ENCODE measurements around the gene RPS15.

DNA sequence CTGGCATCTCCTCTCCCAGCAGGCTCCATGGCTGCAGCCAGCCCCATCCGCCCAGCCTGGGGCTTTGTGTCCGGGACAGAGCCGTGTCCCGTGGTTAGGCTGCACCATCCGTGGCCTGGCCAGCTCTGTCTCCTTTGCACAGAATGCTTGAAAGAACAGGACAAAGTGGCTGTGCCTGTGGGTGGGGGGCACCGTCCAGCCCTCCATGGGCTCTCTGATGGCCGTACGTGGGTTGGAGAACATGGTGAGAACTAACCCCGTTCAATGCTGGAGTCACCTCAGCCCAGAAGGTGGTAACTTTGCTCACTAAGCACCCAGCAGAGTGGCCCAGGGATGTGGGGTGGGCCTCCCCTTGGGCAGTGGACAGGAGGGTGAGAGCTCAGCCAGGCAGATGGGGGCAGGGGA, 2.8 kb downstream of the RPS15 start:
- TF ChIP-seq, protein P1, sequence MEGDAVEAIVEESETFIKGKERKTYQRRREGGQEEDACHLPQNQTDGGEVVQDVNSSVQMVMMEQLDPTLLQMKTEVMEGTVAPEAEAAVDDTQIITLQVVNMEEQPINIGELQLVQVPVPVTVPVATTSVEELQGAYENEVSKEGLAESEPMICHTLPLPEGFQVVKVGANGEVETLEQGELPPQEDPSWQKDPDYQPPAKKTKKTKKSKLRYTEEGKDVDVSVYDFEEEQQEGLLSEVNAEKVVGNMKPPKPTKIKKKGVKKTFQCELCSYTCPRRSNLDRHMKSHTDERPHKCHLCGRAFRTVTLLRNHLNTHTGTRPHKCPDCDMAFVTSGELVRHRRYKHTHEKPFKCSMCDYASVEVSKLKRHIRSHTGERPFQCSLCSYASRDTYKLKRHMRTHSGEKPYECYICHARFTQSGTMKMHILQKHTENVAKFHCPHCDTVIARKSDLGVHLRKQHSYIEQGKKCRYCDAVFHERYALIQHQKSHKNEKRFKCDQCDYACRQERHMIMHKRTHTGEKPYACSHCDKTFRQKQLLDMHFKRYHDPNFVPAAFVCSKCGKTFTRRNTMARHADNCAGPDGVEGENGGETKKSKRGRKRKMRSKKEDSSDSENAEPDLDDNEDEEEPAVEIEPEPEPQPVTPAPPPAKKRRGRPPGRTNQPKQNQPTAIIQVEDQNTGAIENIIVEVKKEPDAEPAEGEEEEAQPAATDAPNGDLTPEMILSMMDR (optimal IDR thresholded peaks at IDR 0.05 in 1 of 3, IDR thresholded peaks at IDR 0.05 in 1 of 3, conservative IDR thresholded peaks at IDR 0.05 in 1 of 3; ENCODE audit: extremely low read depth in 1 of 3, insufficient read depth in 2 of 3, low read length in 3 of 3), result no peak
- TF ChIP-seq EZH2 (IDR thresholded peaks at IDR 0.05; ENCODE audit: low read length), result no peak

Measured in keratinocyte (primary cell).